Measurements from ENCODE around the gene OR2A7. TPM values are rescaled to one million over a fixed set of nuclear protein-coding genes. Genes with fewer than 3 reads are reported as not detected.
A peak's percentile ranks its signal among the peaks of the same experiment; 100 is the strongest.
"Not testable (repeated sequence)": the region's sequence is repeated elsewhere in the genome, so short reads cannot be mapped to it uniquely, and the experiment has no call there.

Gene OR2A7
- total and polyA plus RNA-seq, 2 experiments from 2014 or later: 0.18 TPM; not detected in 1

DNA sequence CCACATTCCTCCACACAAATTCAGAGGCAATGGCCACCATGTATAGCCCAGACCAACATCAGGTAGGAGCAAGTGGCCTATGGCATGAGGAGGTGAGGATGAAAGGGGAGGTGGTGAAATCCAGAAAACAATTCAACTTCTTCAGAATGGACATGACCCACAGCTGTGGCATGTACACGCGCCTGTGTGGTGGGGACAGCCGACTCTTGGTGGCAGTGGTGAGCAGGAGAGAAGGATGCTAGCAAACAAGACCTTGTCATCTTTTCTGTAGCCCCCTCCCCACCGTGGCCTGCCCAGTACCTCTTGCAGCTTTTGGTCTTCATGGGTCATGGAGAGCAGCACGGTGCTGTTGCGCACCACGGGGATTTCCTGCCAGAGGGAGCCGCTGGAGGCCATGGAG is 17.4 kb upstream of the OR2A7 start:
- not testable (repeated sequence) for H3K9me3 ChIP-seq (ENCODE audit: low read depth); H3K4me1 ChIP-seq (ENCODE audit: low read depth); DNase-seq (ENCODE audit: low read depth in 1 of 2, low spot score in 1 of 2); H3K27ac ChIP-seq; H3K4me3 ChIP-seq; H3K27me3 ChIP-seq; H3K36me3 ChIP-seq

GRCh38 chr7:144280010-144280409 is 15.4 kb upstream of the OR2A7 start:
- H3K36me3 ChIP-seq; H3K4me1 ChIP-seq (ENCODE audit: low read depth); H3K4me3 ChIP-seq; H3K27ac ChIP-seq; H3K27me3 ChIP-seq; H3K9me3 ChIP-seq (ENCODE audit: low read depth); DNase-seq (ENCODE audit: low read depth in 1 of 2, low spot score in 1 of 2): not testable (repeated sequence)

DNA sequence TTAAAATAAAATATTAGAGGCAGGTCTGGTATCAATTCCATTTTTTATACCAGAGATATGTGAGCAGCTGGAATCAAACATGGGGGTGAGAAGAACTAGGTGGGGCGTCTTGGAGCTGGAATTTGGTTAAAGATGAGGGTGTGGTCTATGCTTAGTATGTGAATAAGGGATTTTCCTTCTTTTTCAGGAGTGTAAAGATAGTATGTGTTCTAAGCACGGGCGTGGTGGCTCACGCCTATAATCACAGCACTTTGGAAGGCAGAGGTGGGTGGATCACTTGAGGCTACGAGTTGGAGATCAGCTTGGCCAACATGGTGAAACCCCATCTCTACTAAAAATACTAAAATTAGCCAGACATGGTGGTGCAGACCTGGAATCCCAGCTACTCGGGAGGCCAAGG is 10.7 kb upstream of the OR2A7 start:
- H3K27me3 ChIP-seq; H3K4me3 ChIP-seq; DNase-seq (ENCODE audit: low read depth in 1 of 2, low spot score in 1 of 2); H3K27ac ChIP-seq; H3K4me1 ChIP-seq (ENCODE audit: low read depth); H3K36me3 ChIP-seq; H3K9me3 ChIP-seq (ENCODE audit: low read depth): not testable (repeated sequence)

DNA sequence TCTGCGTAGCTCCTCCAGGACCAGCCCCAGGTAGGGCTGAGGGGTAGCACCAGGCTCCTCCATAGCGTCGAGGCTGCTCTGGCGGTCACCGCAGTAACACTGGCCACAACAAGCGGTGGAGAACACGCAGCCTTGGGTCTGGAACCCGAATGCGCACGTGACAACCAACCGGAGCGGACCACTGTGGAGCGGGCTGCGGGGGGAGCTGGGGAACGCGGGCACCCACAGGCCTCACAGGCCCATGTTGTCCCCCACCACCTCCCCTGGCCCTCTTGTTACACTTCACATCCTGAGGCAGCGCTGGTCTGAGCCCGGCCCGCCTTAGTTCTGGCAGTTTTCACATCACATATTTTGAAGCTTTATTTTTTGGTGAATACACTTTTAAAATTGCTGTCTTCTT is 4.6 kb upstream of the OR2A7 start, which contains the start of gene CTAGE8:
TSS of gene CTAGE8 (minus strand) at position 101 of the 400 bp plus-strand sequence. CDS start at position 63, 38 bp downstream.
- H3K4me3 ChIP-seq; H3K27ac ChIP-seq; H3K4me1 ChIP-seq (ENCODE audit: low read depth); H3K27me3 ChIP-seq; DNase-seq (ENCODE audit: low read depth in 1 of 2, low spot score in 1 of 2); H3K9me3 ChIP-seq (ENCODE audit: low read depth); H3K36me3 ChIP-seq: not testable (repeated sequence)

- not testable (repeated sequence) for H3K27ac ChIP-seq; H3K27me3 ChIP-seq; H3K4me3 ChIP-seq; DNase-seq (ENCODE audit: low read depth in 1 of 2, low spot score in 1 of 2); H3K9me3 ChIP-seq (ENCODE audit: low read depth); H3K4me1 ChIP-seq (ENCODE audit: low read depth); H3K36me3 ChIP-seq
These were observed 2.5 kb downstream of the OR2A7 start for GRCh38 chr7:144262128-144262527.

GRCh38 chr7:144259067-144259466 is 5.5 kb downstream of the OR2A7 start:
- not testable (repeated sequence) for H3K9me3 ChIP-seq (ENCODE audit: low read depth); H3K27ac ChIP-seq; H3K4me3 ChIP-seq; H3K4me1 ChIP-seq (ENCODE audit: low read depth); DNase-seq (ENCODE audit: low read depth in 1 of 2, low spot score in 1 of 2); H3K27me3 ChIP-seq; H3K36me3 ChIP-seq

DNA sequence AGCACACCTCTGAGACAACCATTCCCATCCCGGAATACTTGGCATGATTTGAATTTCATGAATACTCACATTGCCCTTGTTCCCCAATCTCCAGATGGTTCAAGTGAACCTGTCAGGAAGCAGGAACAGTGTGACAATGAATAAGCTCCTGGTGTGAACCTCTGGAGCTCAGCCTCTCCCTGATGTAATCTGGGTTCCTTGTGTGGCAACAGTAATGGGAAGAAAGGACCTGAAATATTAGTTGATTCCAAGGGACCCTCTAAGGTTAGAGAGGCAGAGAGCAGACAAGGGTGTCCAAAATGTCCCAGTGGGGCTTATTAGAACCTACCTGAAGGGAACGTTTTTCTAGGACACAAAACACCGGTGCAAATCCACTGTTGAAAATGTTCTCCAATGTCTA is 8.5 kb downstream of the OR2A7 start:
- Histone ChIP-seq H3K36me3 (no peaks in the 10 kb centered on the region), H3K27ac (no peak overlapping the region), H3K27me3 (no peaks in the 10 kb centered on the region), H3K4me3 (no peak overlapping the region), H3K4me1 (ENCODE audit: low read depth) (no peaks in the 10 kb centered on the region), H3K9me3 (ENCODE audit: low read depth) (no peaks in the 10 kb centered on the region)
- DNase-seq (ENCODE audit: low read depth in 1 of 2, low spot score in 1 of 2): peak in 1 of 2 donors; percentile 68
- TF ChIP-seq CTCF (IDR thresholded peaks at IDR 0.05; ENCODE audit: low read depth, low read length): no peak

GRCh38 chr7:144255471-144255897 is 9.1 kb downstream of the OR2A7 start:
- TF ChIP-seq CTCF (IDR thresholded peaks at IDR 0.05; ENCODE audit: low read depth, low read length): no peak
- Histone ChIP-seq H3K4me3 (no peak overlapping the region), H3K9me3 (ENCODE audit: low read depth) (no peaks in the 10 kb centered on the region), H3K27ac (no peak overlapping the region), H3K36me3 (no peaks in the 10 kb centered on the region), H3K27me3 (no peaks in the 10 kb centered on the region), H3K4me1 (ENCODE audit: low read depth) (no peaks in the 10 kb centered on the region)
- no peak for DNase-seq (ENCODE audit: low read depth in 1 of 2, low spot score in 1 of 2)

GRCh38 chr7:144252307-144252706 is 12.3 kb downstream of the OR2A7 start:
- not testable (repeated sequence) for H3K9me3 ChIP-seq (ENCODE audit: low read depth); H3K27ac ChIP-seq; H3K36me3 ChIP-seq; H3K4me3 ChIP-seq; H3K4me1 ChIP-seq (ENCODE audit: low read depth); DNase-seq (ENCODE audit: low read depth in 1 of 2, low spot score in 1 of 2); H3K27me3 ChIP-seq

DNA sequence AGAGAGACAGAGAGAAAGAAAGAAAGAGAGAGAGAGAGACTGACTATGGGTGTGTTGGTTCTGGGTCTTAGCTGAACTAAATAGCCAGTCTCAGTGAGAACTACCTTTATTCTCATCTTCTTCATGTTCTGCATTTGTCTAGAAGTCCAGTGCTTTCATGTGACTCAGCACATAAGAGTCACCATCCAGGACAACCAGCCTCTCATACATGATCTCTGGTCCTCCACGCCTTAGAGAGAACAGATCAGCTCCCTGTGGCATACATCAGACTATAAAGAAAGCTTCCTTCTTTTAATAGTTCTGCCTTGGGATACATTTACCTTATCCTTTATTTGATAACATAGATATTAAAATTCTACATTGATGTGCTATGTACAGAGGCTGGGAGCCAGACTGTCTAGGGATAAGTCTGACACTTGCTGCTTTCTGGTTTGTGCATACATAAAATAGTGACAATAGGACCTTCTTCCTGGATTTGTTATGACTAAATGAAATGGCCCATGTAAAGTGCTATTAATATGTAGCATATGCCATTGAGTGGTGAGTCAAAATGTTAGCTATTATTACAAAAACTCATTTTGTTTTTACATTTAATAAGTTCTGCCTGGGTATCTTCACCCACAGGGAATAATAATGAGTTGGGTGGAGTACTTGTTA is 16.8 kb downstream of the OR2A7 start:
- not testable (repeated sequence) for H3K4me1 ChIP-seq (ENCODE audit: low read depth); DNase-seq (ENCODE audit: low read depth in 1 of 2, low spot score in 1 of 2); H3K9me3 ChIP-seq (ENCODE audit: low read depth); H3K36me3 ChIP-seq; H3K27ac ChIP-seq; H3K4me3 ChIP-seq; H3K27me3 ChIP-seq

DNA sequence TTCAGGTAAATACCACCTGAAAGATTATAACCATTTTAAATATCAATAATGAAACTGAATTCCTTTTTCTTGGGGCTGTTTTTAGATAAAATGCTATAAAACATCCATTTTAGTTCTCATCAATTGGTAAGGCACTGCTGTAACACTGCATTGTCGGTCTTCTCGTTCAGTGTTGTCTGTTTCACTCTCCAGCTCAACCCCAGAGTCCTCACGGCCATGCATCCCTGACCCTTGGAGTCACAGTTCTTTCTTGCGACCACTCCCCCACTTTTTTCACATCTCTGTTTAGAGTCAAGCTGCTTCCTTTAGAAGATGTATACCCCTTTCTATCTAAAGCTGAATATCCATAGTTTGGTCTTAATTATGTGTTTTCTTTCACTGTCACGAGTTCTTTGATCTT is 17.6 kb downstream of the OR2A7 start:
- H3K4me3 ChIP-seq; H3K4me1 ChIP-seq (ENCODE audit: low read depth); H3K9me3 ChIP-seq (ENCODE audit: low read depth); H3K36me3 ChIP-seq; H3K27me3 ChIP-seq; H3K27ac ChIP-seq; DNase-seq (ENCODE audit: low read depth in 1 of 2, low spot score in 1 of 2): not testable (repeated sequence)

GRCh38 chr7:144245372-144245771 is 19.2 kb downstream of the OR2A7 start:
- not testable (repeated sequence) for H3K27me3 ChIP-seq; H3K36me3 ChIP-seq; H3K27ac ChIP-seq; H3K4me1 ChIP-seq (ENCODE audit: low read depth); DNase-seq (ENCODE audit: low read depth in 1 of 2, low spot score in 1 of 2); H3K9me3 ChIP-seq (ENCODE audit: low read depth); H3K4me3 ChIP-seq

- H3K27me3 ChIP-seq; H3K36me3 ChIP-seq; H3K4me1 ChIP-seq (ENCODE audit: low read depth); H3K4me3 ChIP-seq; DNase-seq (ENCODE audit: low read depth in 1 of 2, low spot score in 1 of 2); H3K27ac ChIP-seq; H3K9me3 ChIP-seq (ENCODE audit: low read depth): not testable (repeated sequence)
These were observed 25.2 kb downstream of the OR2A7 start, which contains the start of gene OR2A42 for GRCh38 chr7:144239365-144239764. Gene OR2A42, minus strand, starts transcription at chr7:144239605. Its CDS starts 6,762 bp downstream, at chr7:144232843.
